Fibroblast of the conjunctiva (primary cell): ENCODE results near the gene GALNT9.
"Not testable (repeated sequence)": the region's sequence is repeated elsewhere in the genome, so short reads cannot be mapped to it uniquely, and the experiment has no call there.

Experiments
- DNase-seq: peaks from one replicate; pipeline ENCODE4 v3.0.0-alpha.2; 2010; ENCODE audit warnings: low read depth

Gene GALNT9

GRCh38 chr12:132312516-132312915, 16.9 kb downstream of the GALNT9 start:
- no peak for DNase-seq

- no peak for DNase-seq
Observed at GRCh38 chr12:132311201-132311915, 18.0 kb downstream of the GALNT9 start.

- DNase-seq, result no peak
Observed at GRCh38 chr12:132310181-132311040, 19.0 kb downstream of the GALNT9 start.

GRCh38 chr12:132309596-132310086, 19.7 kb downstream of the GALNT9 start:
- DNase-seq, result no peak

- no peak for DNase-seq
Observed at GRCh38 chr12:132308853-132309595, 20.4 kb downstream of the GALNT9 start.

GRCh38 chr12:132307976-132308852, 21.2 kb downstream of the GALNT9 start:
- DNase-seq, result no peak

GRCh38 chr12:132306885-132307191, 22.6 kb downstream of the GALNT9 start:
- DNase-seq, result no peak

- DNase-seq, result no peak
Observed at GRCh38 chr12:132305991-132306884, 23.2 kb downstream of the GALNT9 start.

- DNase-seq, result no peak
Observed at GRCh38 chr12:132305560-132305966, 23.8 kb downstream of the GALNT9 start.

GRCh38 chr12:132304866-132305265, 24.5 kb downstream of the GALNT9 start:
- DNase-seq, result not testable (repeated sequence)

- DNase-seq, result not testable (repeated sequence)
Observed at GRCh38 chr12:132303853-132304373, 25.5 kb downstream of the GALNT9 start.

GRCh38 chr12:132302466-132303358, 26.7 kb downstream of the GALNT9 start:
- DNase-seq, result no peak

GRCh38 chr12:132300789-132301722, 28.3 kb downstream of the GALNT9 start:
- no peak for DNase-seq

GRCh38 chr12:132296063-132296462, 33.3 kb downstream of the GALNT9 start:
- DNase-seq, result no peak

GRCh38 chr12:132295561-132295960, 33.8 kb downstream of the GALNT9 start:
- not testable (repeated sequence) for DNase-seq

- no peak for DNase-seq
Observed at GRCh38 chr12:132295101-132295526, 34.3 kb downstream of the GALNT9 start.

GRCh38 chr12:132294121-132295034, 35.0 kb downstream of the GALNT9 start:
- no peak for DNase-seq
